Fibroblast of lung (primary cell): ENCODE results near the gene NINL.

ENCODE experiments used
- EZH2 ChIP-seq: IDR thresholded peaks from 2 replicates; pipeline ENCODE4 v1.5.1; 2012; ENCODE audit warnings: low read length, control low read depth, mild to moderate bottlenecking; ENCODE audit errors: missing control alignments
- TF ChIP-seq, protein P1 (sequence below), 2 donors: IDR thresholded peaks in 1 of 2; conservative IDR thresholded peaks in 1 of 2; 1 replicate in 1 of 2; 2 replicates in 1 of 2; pipeline ENCODE4 v1.5.1; 2011 to 2012; ENCODE audit warnings: low read length in 2 of 2, control low read depth in 1 of 2, inconsistent platforms in 1 of 2, low read depth in 1 of 2, mild to moderate bottlenecking in 1 of 2

DNA sequence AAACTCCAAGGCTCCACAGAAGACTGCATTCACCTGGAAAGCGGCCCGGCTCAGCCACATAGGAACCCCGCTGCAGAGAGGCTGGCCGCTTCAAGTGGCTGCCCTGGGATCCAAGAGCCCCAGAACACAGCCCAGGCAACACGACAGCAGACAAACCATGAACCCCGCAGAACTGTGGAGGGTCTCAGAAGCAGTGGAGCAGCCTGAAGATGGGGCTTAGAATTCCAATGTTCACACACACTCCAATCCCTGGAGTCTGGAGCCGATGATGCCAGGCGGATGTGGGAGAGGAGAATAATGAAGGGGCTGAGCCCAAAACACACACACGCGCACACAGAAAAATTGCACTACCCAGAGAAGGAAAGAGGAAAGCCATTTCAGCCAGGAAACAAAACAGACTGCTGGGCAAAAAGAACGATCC is 52.4 kb downstream of the NINL start:
- TF ChIP-seq, protein P1, sequence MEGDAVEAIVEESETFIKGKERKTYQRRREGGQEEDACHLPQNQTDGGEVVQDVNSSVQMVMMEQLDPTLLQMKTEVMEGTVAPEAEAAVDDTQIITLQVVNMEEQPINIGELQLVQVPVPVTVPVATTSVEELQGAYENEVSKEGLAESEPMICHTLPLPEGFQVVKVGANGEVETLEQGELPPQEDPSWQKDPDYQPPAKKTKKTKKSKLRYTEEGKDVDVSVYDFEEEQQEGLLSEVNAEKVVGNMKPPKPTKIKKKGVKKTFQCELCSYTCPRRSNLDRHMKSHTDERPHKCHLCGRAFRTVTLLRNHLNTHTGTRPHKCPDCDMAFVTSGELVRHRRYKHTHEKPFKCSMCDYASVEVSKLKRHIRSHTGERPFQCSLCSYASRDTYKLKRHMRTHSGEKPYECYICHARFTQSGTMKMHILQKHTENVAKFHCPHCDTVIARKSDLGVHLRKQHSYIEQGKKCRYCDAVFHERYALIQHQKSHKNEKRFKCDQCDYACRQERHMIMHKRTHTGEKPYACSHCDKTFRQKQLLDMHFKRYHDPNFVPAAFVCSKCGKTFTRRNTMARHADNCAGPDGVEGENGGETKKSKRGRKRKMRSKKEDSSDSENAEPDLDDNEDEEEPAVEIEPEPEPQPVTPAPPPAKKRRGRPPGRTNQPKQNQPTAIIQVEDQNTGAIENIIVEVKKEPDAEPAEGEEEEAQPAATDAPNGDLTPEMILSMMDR (conservative IDR thresholded peaks at IDR 0.05 in 1 of 2, IDR thresholded peaks at IDR 0.05 in 1 of 2; ENCODE audit: low read depth in 1 of 2, low read length in 2 of 2), result no peak
- TF ChIP-seq EZH2, result no peak
